K562 (cell line): ENCODE measurements around the gene MSANTD4. TPM values are rescaled to one million over a fixed set of nuclear protein-coding genes. Genes with fewer than 3 reads are reported as not detected.

ENCODE experiments used
- ATAC-seq: fragments of 200-7000 bp; cut with Tn5 transposase; 3 replicates; pipeline ENCODE4 v1.9.1; 2020; ENCODE audit warnings: moderate library complexity
- BruUV-seq: library from RNA; stranded (reverse); fragments of 400-500 nt; replicated peaks from 2 replicates; lab custom pipeline; 2021; lab: Mats Ljungman, UMichigan
- CTCF ChIA-PET: fragments of 300-600 bp; formaldehyde crosslinking; extraction: SDS; loops from one replicate; lab custom pipeline; 2021; ENCODE audit warnings: low intra/inter-chr PET ratio; lab: Yijun Ruan, JAX
- POLR2A ChIA-PET: fragments of 300-600, 350-650 bp; sonication (Branson Sonifier 250); formaldehyde crosslinking; extraction: SDS; loops from one replicate; lab custom pipeline; 2021; ENCODE audit warnings: antibody characterized with exemption, inconsistent platforms; lab: Yijun Ruan, JAX
- DNase-seq, 4 experiments: peaks; one replicate each; pipeline versions ENCODE4 v3.0.0 to v3.0.0-alpha.2; 2011 to 2018; ENCODE audit warnings: low spot score in 3 of 4, mixed read lengths in 3 of 4; ENCODE audit errors: extremely low read depth in 1 of 4
- FAIRE-seq: peaks from 2 replicates; lab custom pipeline; 2011; peaks lifted over from hg19 to GRCh38; lab: Jason Lieb, UNC
- H2AFZ ChIP-seq: 2 replicates; pipeline ENCODE4 v1.6.0; 2011; ENCODE audit warnings: low read depth, low read length, control low read depth, inconsistent platforms
- H3K27ac ChIP-seq: fragments of 200-600 bp; 3 replicates; pipeline ENCODE4 v1.8.0; 2011; ENCODE audit warnings: low read depth, mild to moderate bottlenecking, control low read depth, inconsistent platforms, low read length, moderate library complexity, mixed read lengths; ENCODE audit errors: extremely low read depth
- H3K27me3 ChIP-seq, 2 experiments: fragments of 300-600 bp in 1 of 2; 2 replicates in 1 of 2; 3 replicates in 1 of 2; pipeline versions ENCODE4 v1.6.0 to v1.8.0; 2011; ENCODE audit warnings: inconsistent platforms in 2 of 2, low read length in 2 of 2, mild to moderate bottlenecking in 1 of 2, mixed read lengths in 1 of 2, moderate library complexity in 1 of 2; ENCODE audit not compliant: control insufficient read depth in 2 of 2, insufficient read depth in 2 of 2
- H3K36me3 ChIP-seq: fragments of 300-600 bp; 3 replicates; pipeline ENCODE4 v1.8.0; 2011; ENCODE audit warnings: mild to moderate bottlenecking, low read length, inconsistent platforms; ENCODE audit not compliant: control insufficient read depth, insufficient read depth
- H3K4me1 ChIP-seq, 2 experiments: fragments of 200-600 bp in 1 of 2; replicated peaks in 1 of 2; 2 replicates in 1 of 2; 3 replicates in 1 of 2; pipeline versions ENCODE4 v1.5.1 to v1.8.0; 2011; ENCODE audit warnings: inconsistent platforms in 2 of 2, low read length in 2 of 2, mild to moderate bottlenecking in 1 of 2, mixed read lengths in 1 of 2, moderate library complexity in 1 of 2; ENCODE audit not compliant: control insufficient read depth in 2 of 2, insufficient read depth in 2 of 2
- H3K4me2 ChIP-seq: 2 replicates; pipeline ENCODE4 v1.6.1; 2011; ENCODE audit warnings: low read length, control low read depth, inconsistent platforms, mixed read lengths; ENCODE audit not compliant: insufficient read depth
- H3K4me3 ChIP-seq: fragments of 200-600 bp; sonication (generic), shearing (Covaris generic); 2 replicates; pipeline ENCODE4 v1.5.1; 2016; ENCODE audit warnings: control low read depth, inconsistent platforms
- H3K79me2 ChIP-seq: fragments of 200-600 bp; 3 replicates; pipeline ENCODE4 v1.8.0; 2011; ENCODE audit warnings: low read length, inconsistent platforms; ENCODE audit not compliant: control insufficient read depth, insufficient read depth
- H3K9ac ChIP-seq, 2 experiments: 2 replicates each; pipeline versions ENCODE4 v1.6.0 to v1.6.1; 2011; ENCODE audit warnings: low read depth in 2 of 2, low read length in 2 of 2, control low read depth in 1 of 2, inconsistent platforms in 1 of 2, mild to moderate bottlenecking in 1 of 2, mixed read lengths in 1 of 2; ENCODE audit not compliant: insufficient read depth in 1 of 2
- H3K9me1 ChIP-seq: one replicate; pipeline ENCODE4 v1.6.0; 2011; ENCODE audit warnings: inconsistent platforms, mild to moderate bottlenecking, low read length, moderate library complexity; ENCODE audit not compliant: control insufficient read depth, insufficient read depth
- H3K9me3 ChIP-seq: replicated peaks from 2 replicates; pipeline ENCODE4 v1.5.1; 2011; ENCODE audit warnings: low read depth, low read length, inconsistent platforms; ENCODE audit not compliant: control insufficient read depth, insufficient read depth
- H4K20me1 ChIP-seq: replicated peaks from 2 replicates; pipeline ENCODE4 v1.6.1; 2011; ENCODE audit warnings: low read length, inconsistent platforms, mixed read lengths; ENCODE audit not compliant: control insufficient read depth, insufficient read depth
- CBFA2T2 ChIP-seq: fragments of 450-650 bp; conservative IDR thresholded peaks from 2 replicates; pipeline ENCODE4 v1.6.1; 2017; ENCODE audit warnings: mild to moderate bottlenecking
- CBFA2T3 ChIP-seq: fragments of 450-650 bp; IDR thresholded peaks from 2 replicates; pipeline ENCODE4 v1.6.1; 2017
- CREB1 ChIP-seq, 2 experiments: sonication (generic) in 1 of 2; formaldehyde crosslinking in 1 of 2; IDR thresholded peaks; 2 replicates each; pipeline versions ENCODE4 v1.6.1 to v1.8.0; 2012 to 2022; ENCODE audit warnings: inconsistent platforms in 1 of 2, mild to moderate bottlenecking in 1 of 2, missing genetic modification reagents in 1 of 2, moderate library complexity in 1 of 2
- CREM ChIP-seq: IDR thresholded peaks from 2 replicates; pipeline ENCODE4 v1.6.1; 2014; ENCODE audit warnings: antibody characterized with exemption, low read depth
- KHSRP ChIP-seq: fragments of 450-650 bp; IDR thresholded peaks from 2 replicates; pipeline ENCODE4 v1.6.1; 2017
- NR1H2 ChIP-seq: sonication (generic); formaldehyde crosslinking; IDR thresholded peaks from 2 replicates; pipeline ENCODE4 v1.4.0; 2020; ENCODE audit warnings: mild to moderate bottlenecking, missing genetic modification reagents
- SP2 ChIP-seq: IDR thresholded peaks from 2 replicates; pipeline ENCODE4 v1.6.1; 2011; ENCODE audit warnings: mild to moderate bottlenecking, low read depth, low read length, moderate library complexity; ENCODE audit not compliant: poor library complexity, severe bottlenecking; ENCODE audit errors: extremely low read depth
- TAL1 ChIP-seq: fragments of 450-650 bp; IDR thresholded peaks from 2 replicates; pipeline ENCODE4 v1.6.1; 2016; ENCODE audit warnings: mild to moderate bottlenecking
- TCF3 ChIP-seq: sonication (generic); formaldehyde crosslinking; IDR thresholded peaks from 2 replicates; pipeline ENCODE4 v1.4.0; 2020; ENCODE audit warnings: mild to moderate bottlenecking, missing genetic modification reagents
- TEAD4 ChIP-seq, 2 experiments: sonication (generic) in 1 of 2; formaldehyde crosslinking in 1 of 2; IDR thresholded peaks; 2 replicates each; pipeline versions ENCODE4 v1.6.1 to v1.8.0; 2012 to 2022; ENCODE audit warnings: borderline replicate concordance in 1 of 2, inconsistent platforms in 1 of 2, low read length in 1 of 2, mild to moderate bottlenecking in 1 of 2, missing genetic modification reagents in 1 of 2
- XRCC3 ChIP-seq: fragments of 450-650 bp; IDR thresholded peaks from 2 replicates; pipeline ENCODE4 v1.6.1; 2017; ENCODE audit warnings: mild to moderate bottlenecking, moderate library complexity
- WGBS: fragments of 100-300 bp; shearing (Covaris generic); methylation state at CpG from one replicate; pipeline ENCODE4 v1.1.6; 2016; ENCODE audit warnings: low coverage, mixed read lengths; ENCODE audit not compliant: insufficient coverage; ENCODE audit errors: missing lambda C conversion rate; 5-methylcytosine and 5-hydroxymethylcytosine counted together
- in situ Hi-C: fragments of 300-500 bp; cut with MboI; formaldehyde crosslinking; loops from 4 replicates; pipeline ENCODE4 v1.15.0; 2018; ENCODE audit warnings: inconsistent platforms, mixed read lengths
- intact Hi-C: fragments of 100-400 bp; cut with micrococcal nuclease; formaldehyde crosslinking; loops from 2 replicates; pipeline ENCODE4 v1.14.2; 2022
- polyA plus RNA-seq, 8 experiments: library from polyadenylated mRNA; depleted of rRNA in 4 of 8; stranded (reverse) in 5 of 8; unstranded in 3 of 8; fragments of >200 nt; fragmentation: Nextera tagmentation in 2 of 8; fragmentation: Illumina TruSeq in 1 of 8; extraction: Ambion mirVana in 2 of 8; extraction: Trizol in 1 of 8; gene quantifications; 2 replicates each; pipeline versions ENCODE4 v1.2.1 to v1.2.3, GENCODE V29; 2011 to 2014; ENCODE audit warnings: inconsistent platforms in 1 of 8, missing spikeins in 1 of 8
- total RNA-seq, 7 experiments: library from RNA; depleted of rRNA in 6 of 7; stranded (reverse); fragments of >200 nt in 6 of 7; fragmentation: Illumina TruSeq in 2 of 7; extraction: Trizol in 2 of 7; gene quantifications; 2 replicates each; pipeline versions ENCODE4 v1.2.1 to v1.2.3, GENCODE V29; 2011 to 2021; ENCODE audit warnings: low replicate concordance in 1 of 7

The MSANTD4 gene
- total and polyA plus RNA-seq, 9 of the 15 experiments (the other 6 are each of a cell fraction or from before 2014, with no cell fraction given), result 5.0 to 16.4 (median 10.2) TPM

DNA sequence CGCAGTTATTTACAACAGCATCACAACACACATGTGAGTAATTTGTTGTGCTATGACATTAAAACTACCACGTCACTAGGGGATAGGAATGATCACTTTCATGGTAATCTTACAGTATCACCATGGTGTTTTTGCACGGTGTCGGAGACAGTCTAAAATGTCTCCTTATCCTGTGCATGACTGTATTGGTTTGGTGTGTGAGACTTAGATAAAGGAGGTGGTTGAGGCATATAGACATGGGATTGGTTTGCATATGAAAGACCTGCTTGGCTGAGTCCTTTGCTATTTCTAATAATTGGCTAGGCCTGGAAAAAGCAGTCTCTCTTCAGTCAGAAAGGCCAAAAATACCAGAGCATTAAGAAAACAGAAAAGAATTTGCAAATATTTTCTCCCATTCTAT is 30.2 kb downstream of the MSANTD4 start:
- Histone ChIP-seq H3K27ac (no peak overlapping the region), H3K9ac (no peak overlapping the region), H3K27me3 (no peaks in the 10 kb centered on the region), H3K9me3 (no peaks in the 10 kb centered on the region), H4K20me1 (no peaks in the 10 kb centered on the region), H3K4me2 (no peak overlapping the region), H3K9me1 (no peaks in the 10 kb centered on the region), H2AFZ (no peak overlapping the region), H3K4me3 (no peak overlapping the region), H3K4me1 (no peaks in the 10 kb centered on the region), H3K36me3 (peaks cover 10% of the 10 kb centered on the region; the same call in 2 of the 3 replicates), H3K79me2 (no peaks in the 10 kb centered on the region)
- in situ Hi-C loops (no loop called here), intact Hi-C loops (no loop called here)
- ChIA-PET POLR2A (no interaction called here), CTCF (no interaction called here)
- WGBS, result 6% methylated on average over 4 of the region's 4 CpGs
- TF ChIP-seq SP2 (no peak), TEAD4 (IDR thresholded peaks at IDR 0.05; ENCODE audit: low read length) (peak; percentile 23; the same call in 1 of the 2 replicates), TEAD4 (CRISPR knock-in tag; IDR thresholded peaks at IDR 0.05; ENCODE audit: borderline replicate concordance) (no peak), TCF3 (CRISPR knock-in tag) (peak; percentile 74), XRCC3 (no peak), TAL1 (peak; percentile 38; the same call in 1 of the 2 replicates), KHSRP (no peak), CBFA2T2 (peak; percentile 48), NR1H2 (CRISPR knock-in tag) (no peak), CREM (0 out of 2 replicates have a peak, but pooled peaks have one; percentile 10), CBFA2T3 (peak; percentile 72), CREB1 (IDR thresholded peaks at IDR 0.05) (peak; percentile 29; the same call in 1 of the 2 replicates), CREB1 (CRISPR knock-in tag; IDR thresholded peaks at IDR 0.05) (no peak)
- no TSS peak for BruUV-seq
- DNase-seq (peak in 2 of 4 experiments; percentile 18 to 48), ATAC-seq (peak; percentile 76), FAIRE-seq (no peak)
